Urinary bladder (tissue), 4 donors: ENCODE measurements around the gene POTEJ. TPM values are rescaled to one million over a fixed set of nuclear protein-coding genes. Genes with fewer than 3 reads are reported as not detected.
"Not testable (repeated sequence)": the region's sequence is repeated elsewhere in the genome, so short reads cannot be mapped to it uniquely, and the experiment has no call there.

ENCODE experiments used
- DNase-seq: peaks from one replicate; pipeline ENCODE4 v3.0.0-alpha.2; 2015; ENCODE audit errors: extremely low spot score
- H3K27ac ChIP-seq: one replicate; pipeline ENCODE4 v1.5.1; 2013; ENCODE audit warnings: low read depth, mild to moderate bottlenecking, moderate library complexity
- H3K36me3 ChIP-seq: one replicate; pipeline ENCODE4 v1.6.1; 2013; ENCODE audit warnings: mild to moderate bottlenecking, moderate library complexity; ENCODE audit not compliant: insufficient read depth
- H3K4me1 ChIP-seq: one replicate; pipeline ENCODE4 v1.6.1; 2013; ENCODE audit warnings: mild to moderate bottlenecking, moderate library complexity; ENCODE audit not compliant: insufficient read depth
- H3K4me3 ChIP-seq: one replicate; pipeline ENCODE4 v1.5.1; 2013; ENCODE audit warnings: low read depth, low read length
- WGBS: extraction: QIAGEN DNeasy Blood & Tissue Kit; methylation state at CpG from one replicate; pipeline ENCODE4 v1.1.7; 2013; 5-methylcytosine and 5-hydroxymethylcytosine counted together
- polyA plus RNA-seq: library from polyadenylated mRNA; stranded (reverse); fragments of 200-250 nt; gene quantifications from one replicate; pipeline ENCODE4 v1.2.3, GENCODE V29; 2013
- small RNA-seq: library from RNA; depleted of rRNA; stranded (forward); fragments of <200 nt; gene quantifications from one replicate; pipeline ENCODE3, GENCODE V24; 2014
- total RNA-seq: library from RNA; depleted of rRNA; stranded (reverse); fragments of >200 nt; gene quantifications from one replicate; pipeline ENCODE4 v1.2.3, GENCODE V29; 2014
- donor health status: healthy with polysubstance abuse.
- donor health status: healthy.

The POTEJ gene
- total and polyA plus RNA-seq, 2 donors = not detected

- not testable (repeated sequence) for H3K4me3 ChIP-seq, H3K36me3 ChIP-seq, H3K4me1 ChIP-seq, H3K27ac ChIP-seq, DNase-seq
- WGBS = 44% methylated on average over 4 of the region's 4 CpGs
Measured at GRCh38 chr2:130641688-130642087, 30.4 kb downstream of the POTEJ start.

- WGBS = 23% methylated on average over 1 of the region's 1 CpG
- not testable (repeated sequence) for H3K36me3 ChIP-seq, H3K4me1 ChIP-seq, H3K4me3 ChIP-seq, H3K27ac ChIP-seq, DNase-seq
Measured at GRCh38 chr2:130649285-130649684, 38.0 kb downstream of the POTEJ start.

- WGBS = 86% methylated on average over 6 of the region's 6 CpGs
- not testable (repeated sequence) for DNase-seq
Measured at GRCh38 chr2:130664506-130664905, 53.3 kb downstream of the POTEJ start.

GRCh38 chr2:130665596-130665995, 54.4 kb downstream of the POTEJ start:
- H3K4me1 ChIP-seq, H3K36me3 ChIP-seq, H3K27ac ChIP-seq, DNase-seq, H3K4me3 ChIP-seq: not testable (repeated sequence)
- 88% methylated on average over 5 of the region's 5 CpGs for WGBS

More at GRCh38 chr2:130664506-130664905, 53.3 kb downstream of the POTEJ start:
- H3K4me3 ChIP-seq, H3K4me1 ChIP-seq, H3K27ac ChIP-seq, H3K36me3 ChIP-seq: not testable (repeated sequence)

- H3K36me3 ChIP-seq, H3K27ac ChIP-seq, H3K4me1 ChIP-seq, H3K4me3 ChIP-seq, DNase-seq: not testable (repeated sequence)
- WGBS = 93% methylated on average over 10 of the region's 10 CpGs
Measured at GRCh38 chr2:130667516-130667915, 56.3 kb downstream of the POTEJ start.

- H3K4me1 ChIP-seq, H3K36me3 ChIP-seq, DNase-seq, H3K27ac ChIP-seq, H3K4me3 ChIP-seq: not testable (repeated sequence)
- 92% methylated on average over 13 of the region's 13 CpGs for WGBS
Measured at GRCh38 chr2:130670026-130670745, 58.9 kb downstream of the POTEJ start.

- 28% methylated on average over 26 of the region's 35 CpGs for WGBS
- not testable (repeated sequence) for DNase-seq, H3K27ac ChIP-seq, H3K4me3 ChIP-seq, H3K4me1 ChIP-seq, H3K36me3 ChIP-seq
Measured at GRCh38 chr2:130692041-130692770, 81.0 kb downstream of the POTEJ start.

- H3K36me3 ChIP-seq, H3K4me1 ChIP-seq, DNase-seq, H3K27ac ChIP-seq, H3K4me3 ChIP-seq: not testable (repeated sequence)
- 2% methylated on average over 37 of the region's 37 CpGs for WGBS
Measured at GRCh38 chr2:130693474-130693873, 82.2 kb downstream of the POTEJ start.

- not testable (repeated sequence) for H3K4me1 ChIP-seq, H3K36me3 ChIP-seq, DNase-seq, H3K27ac ChIP-seq, H3K4me3 ChIP-seq
- 75% methylated on average over 3 of the region's 3 CpGs for WGBS
Measured at GRCh38 chr2:130703250-130703649, 92.0 kb downstream of the POTEJ start.

Small RNAs within 50 kb of the gene (small RNA-seq; reads per million reads assigned to genes)
- gene RF00017 (not detected), gene RNU6-848P (not detected)

Other genes starting within 250 kb of the POTEJ start
- 0.05 TPM for gene POTEI, start 102.1 kb upstream of the POTEJ start, total RNA-seq
- gene POTEI, start 102.1 kb upstream of the POTEJ start, polyA plus RNA-seq = not detected
- gene CFC1B, start 90.2 kb upstream of the POTEJ start, total RNA-seq = not detected
- gene CFC1B, start 90.2 kb upstream of the POTEJ start, polyA plus RNA-seq = not detected
- not detected for gene CFC1, start 11.9 kb upstream of the POTEJ start, total RNA-seq
- gene CFC1, start 11.9 kb upstream of the POTEJ start, polyA plus RNA-seq = not detected
- not detected for gene GPR148, start 117.6 kb downstream of the POTEJ start, total RNA-seq
- gene GPR148, start 117.6 kb downstream of the POTEJ start, polyA plus RNA-seq = not detected
- 0.42 TPM for gene AMER3, start 144.1 kb downstream of the POTEJ start, total RNA-seq
- 0.05 TPM for gene AMER3, start 144.1 kb downstream of the POTEJ start, polyA plus RNA-seq
- 7.0 TPM for gene ARHGEF4, start 225.5 kb downstream of the POTEJ start, total RNA-seq
- 18.2 TPM for gene ARHGEF4, start 225.5 kb downstream of the POTEJ start, polyA plus RNA-seq